ENCODE results near the gene SLC25A46. TPM values are rescaled to one million over a fixed set of nuclear protein-coding genes. Genes with fewer than 3 reads are reported as not detected.
"Not testable (repeated sequence)": the region's sequence is repeated elsewhere in the genome, so short reads cannot be mapped to it uniquely, and the experiment has no call there.

The SLC25A46 gene
- total RNA-seq (10 to 100 TPM; 43.6 to 43.7 TPM), polyA plus RNA-seq (10 to 100 TPM; 33.0 to 36.1 (median 34.5) TPM), total RNA-seq (36.9 to 134 (median 102) reads per million in 6 experiments)

DNA sequence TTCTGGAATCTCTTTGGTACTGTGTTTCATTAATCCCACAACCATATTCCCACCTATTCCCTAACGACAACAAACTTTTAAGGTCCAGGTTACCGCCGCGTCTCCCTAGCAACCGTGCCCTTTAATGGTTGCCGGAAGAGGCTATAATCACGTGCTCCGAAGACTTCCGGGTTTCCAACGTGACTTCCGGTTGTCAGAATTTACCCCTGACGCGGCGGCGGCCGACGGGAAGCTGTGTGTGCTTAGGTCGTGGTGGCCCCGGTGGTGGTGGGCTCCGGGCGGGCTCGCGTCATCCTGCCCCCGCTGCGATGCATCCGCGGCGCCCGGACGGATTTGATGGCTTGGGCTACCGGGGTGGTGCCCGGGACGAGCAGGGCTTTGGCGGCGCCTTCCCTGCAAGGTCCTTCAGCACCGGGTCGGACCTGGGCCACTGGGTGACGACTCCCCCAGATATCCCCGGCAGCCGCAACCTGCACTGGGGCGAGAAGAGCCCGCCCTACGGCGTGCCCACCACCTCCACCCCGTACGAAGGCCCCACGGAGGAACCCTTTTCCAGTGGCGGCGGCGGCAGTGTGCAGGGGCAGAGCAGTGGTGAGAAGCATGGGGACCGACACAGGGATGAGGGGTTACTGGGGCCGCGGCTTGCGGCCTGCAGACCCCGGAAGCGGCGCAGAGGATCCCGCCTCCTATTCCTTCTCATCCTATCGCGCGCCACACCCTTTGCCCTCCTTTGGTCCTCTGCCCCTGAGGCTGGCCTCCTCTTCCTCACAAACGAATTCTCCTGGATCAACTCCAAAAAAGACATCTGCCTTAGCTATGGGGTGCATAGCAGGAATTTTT, at the start of gene SLC25A46:
Gene SLC25A46 (plus strand): TSS at position 196 of the 840 bp plus-strand sequence. CDS start 113 bp downstream, at position 309.
- Mint-ChIP-seq H3K4me3 (peak within 1 kb of the TSS; percentile 91 to 100 (median 97)), H3K27ac (peak within 1 kb of the TSS; percentile 88 to 100 (median 98)), H3K36me3 (peaks cover 0 to 4% (median 0%) of the 10 kb centered on the region in 3 donors), H3K9me3 (no peaks in the 10 kb centered on the region), H3K27me3 (peaks cover 0 to 11% (median 3%) of the 10 kb centered on the region in 5 donors), H3K4me1 (peaks cover 8 to 38% (median 33%) of the 10 kb centered on the region in 4 donors)
- POLR2A ChIA-PET: interaction anchor here (1.4 to 2.5 kb wide), 6 partner anchors 9 to 1329 kb away, joined by 3 to 14 read pairs (median 6); partner anchors contain the start of genes MAN2A1, PJA2, TMEM232 and WDR36
- ATAC-seq (peak; percentile 82 to 85), DNase-seq (peak; percentile 76 to 95 (median 89))

DNA sequence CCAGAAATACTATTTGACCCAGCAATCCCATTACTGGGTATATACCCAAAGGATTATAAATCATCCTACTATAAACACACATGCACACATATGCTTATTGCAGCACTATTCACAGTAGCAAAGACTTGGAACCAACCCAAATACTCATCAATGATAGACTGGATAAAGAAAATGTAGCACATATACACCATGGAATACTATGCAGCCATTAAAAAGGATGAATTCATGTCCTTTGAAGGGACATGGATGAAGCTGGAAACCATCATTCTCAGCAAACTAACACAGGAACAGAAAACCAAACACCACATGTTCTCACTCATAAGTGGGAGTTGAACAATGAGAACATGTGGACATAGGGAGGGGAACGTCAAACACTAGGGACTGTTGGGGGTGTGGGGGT, 48.2 kb upstream of the SLC25A46 start:
- H3K27me3 Mint-ChIP-seq, POLR2A ChIA-PET, H3K4me3 Mint-ChIP-seq, H3K36me3 Mint-ChIP-seq, H3K4me1 Mint-ChIP-seq, DNase-seq, ATAC-seq, H3K27ac Mint-ChIP-seq: not testable (repeated sequence)
- peaks cover 0 to 13% (median 1%) of the 10 kb centered on the region in 9 donors for H3K9me3 Mint-ChIP-seq

DNA sequence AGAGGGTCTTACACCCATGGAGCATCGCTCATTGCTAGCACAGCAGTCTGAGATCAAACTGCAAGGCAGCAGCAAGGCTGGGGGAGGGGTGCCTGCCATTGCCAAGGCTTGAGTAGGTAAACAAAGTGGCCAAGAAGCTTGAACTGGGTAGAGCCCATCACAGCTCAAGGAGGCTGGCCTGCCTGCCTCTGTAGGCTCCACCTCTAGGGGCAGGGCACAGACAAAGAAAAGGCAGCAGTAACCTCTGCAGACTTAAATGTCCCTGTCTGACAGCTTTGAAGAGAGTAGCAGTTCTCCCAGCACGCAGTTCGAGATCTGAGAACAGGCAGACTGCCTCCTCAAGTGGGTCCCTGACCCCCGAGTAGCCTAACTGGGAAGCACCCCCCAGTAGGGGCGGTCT, 46.1 kb upstream of the SLC25A46 start:
- H3K36me3 Mint-ChIP-seq, H3K4me1 Mint-ChIP-seq, DNase-seq, POLR2A ChIA-PET, H3K4me3 Mint-ChIP-seq, H3K27ac Mint-ChIP-seq, ATAC-seq: not testable (repeated sequence)
- peaks cover 0 to 10% (median 0%) of the 10 kb centered on the region in 5 donors for H3K27me3 Mint-ChIP-seq
- H3K9me3 Mint-ChIP-seq: peaks cover 0 to 19% (median 5%) of the 10 kb centered on the region in 9 donors

DNA sequence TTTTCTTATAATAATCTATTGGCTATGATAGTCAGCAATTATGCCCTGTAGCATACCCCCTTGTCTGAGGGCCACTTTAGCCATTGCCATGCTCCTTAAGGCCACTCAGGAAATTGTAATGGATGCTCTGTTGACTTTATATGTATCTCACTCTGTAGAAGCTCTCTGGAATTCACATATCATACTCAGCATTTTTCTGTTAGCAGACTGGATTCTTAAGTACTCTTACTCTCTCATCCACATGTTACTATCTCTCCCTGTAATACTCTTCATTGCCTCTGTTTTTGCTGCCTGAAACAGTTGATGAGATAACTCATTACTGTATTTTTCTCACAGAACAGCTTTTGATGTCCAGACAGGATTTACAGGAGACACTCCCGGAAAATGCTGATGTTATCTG, 36.5 kb upstream of the SLC25A46 start:
- Mint-ChIP-seq H3K27me3 (peaks cover 0 to 27% (median 7%) of the 10 kb centered on the region in 5 donors), H3K36me3 (peaks cover 0 to 7% (median 3%) of the 10 kb centered on the region in 3 donors), H3K4me3 (no peak overlapping the region), H3K27ac (no peak overlapping the region), H3K9me3 (peaks cover 0 to 2% (median 0%) of the 10 kb centered on the region in 9 donors), H3K4me1 (no peaks in the 10 kb centered on the region)
- DNase-seq (no peak), ATAC-seq (no peak)
- POLR2A ChIA-PET: no interaction called here

DNA sequence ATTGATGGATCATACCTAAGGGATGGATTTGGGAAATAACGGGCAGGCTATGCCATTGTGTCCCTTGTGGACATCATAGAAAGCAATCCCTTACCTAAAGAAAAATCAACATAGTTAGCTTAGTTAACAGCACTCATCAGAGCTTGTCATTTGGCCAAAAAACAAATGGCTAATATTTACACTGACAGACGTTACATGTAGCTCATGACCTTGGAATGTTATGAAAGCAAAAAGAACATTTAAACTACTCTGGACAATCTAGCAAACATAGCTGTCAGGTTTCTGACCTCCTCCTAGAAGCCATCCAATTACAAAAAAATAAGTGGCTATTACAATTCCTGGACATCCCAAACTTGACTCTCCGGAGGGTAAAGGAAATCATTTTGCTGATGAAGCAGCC, 36.1 kb upstream of the SLC25A46 start:
- POLR2A ChIA-PET: interaction anchor here (0.6 kb wide), 1 partner anchor 12 kb away, joined by 4 read pairs; no protein-coding TSS in a partner anchor
- no peaks in the 10 kb centered on the region for H3K4me1 Mint-ChIP-seq

DNA sequence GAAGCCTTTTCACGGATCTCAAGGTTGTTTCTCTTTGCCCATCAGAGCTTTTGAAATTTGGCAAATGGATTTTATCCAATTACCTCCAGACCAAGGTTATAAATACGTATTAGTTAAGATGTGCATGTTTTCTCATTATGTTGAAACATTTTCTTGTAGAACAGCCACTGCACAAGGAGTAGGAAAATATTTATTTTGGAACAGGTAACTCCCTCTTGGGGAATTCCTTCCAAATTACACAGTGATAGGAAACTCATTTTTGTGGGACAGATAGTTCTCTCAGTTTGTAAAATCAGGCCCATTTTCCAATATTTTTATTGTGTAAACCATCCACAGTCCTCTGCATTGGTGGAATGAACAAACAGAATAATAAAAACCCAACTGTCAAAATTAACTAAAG, 35.3 kb upstream of the SLC25A46 start:
- POLR2A ChIA-PET: interaction anchor here (0.6 kb wide), 1 partner anchor 12 kb away, joined by 4 read pairs; no protein-coding TSS in a partner anchor
- H3K4me1 Mint-ChIP-seq: no peaks in the 10 kb centered on the region
- no peak overlapping the region for H3K4me3 Mint-ChIP-seq
- ATAC-seq (no peak), DNase-seq (no peak)
- H3K27ac Mint-ChIP-seq: no peak overlapping the region
- peaks cover 0 to 29% (median 9%) of the 10 kb centered on the region in 5 donors for H3K27me3 Mint-ChIP-seq
- H3K36me3 Mint-ChIP-seq: peaks cover 0 to 7% (median 3%) of the 10 kb centered on the region in 3 donors
- no peaks in the 10 kb centered on the region for H3K9me3 Mint-ChIP-seq

More for the DNA sequence above, 36.1 kb upstream of the SLC25A46 start:
- H3K4me3 Mint-ChIP-seq: no peak overlapping the region
- peaks cover 0 to 29% (median 9%) of the 10 kb centered on the region in 5 donors for H3K27me3 Mint-ChIP-seq
- DNase-seq (no peak), ATAC-seq (no peak)
- no peak overlapping the region for H3K27ac Mint-ChIP-seq
- H3K9me3 Mint-ChIP-seq: peaks cover 0 to 2% (median 0%) of the 10 kb centered on the region in 9 donors
- peaks cover 0 to 7% (median 3%) of the 10 kb centered on the region in 3 donors for H3K36me3 Mint-ChIP-seq

DNA sequence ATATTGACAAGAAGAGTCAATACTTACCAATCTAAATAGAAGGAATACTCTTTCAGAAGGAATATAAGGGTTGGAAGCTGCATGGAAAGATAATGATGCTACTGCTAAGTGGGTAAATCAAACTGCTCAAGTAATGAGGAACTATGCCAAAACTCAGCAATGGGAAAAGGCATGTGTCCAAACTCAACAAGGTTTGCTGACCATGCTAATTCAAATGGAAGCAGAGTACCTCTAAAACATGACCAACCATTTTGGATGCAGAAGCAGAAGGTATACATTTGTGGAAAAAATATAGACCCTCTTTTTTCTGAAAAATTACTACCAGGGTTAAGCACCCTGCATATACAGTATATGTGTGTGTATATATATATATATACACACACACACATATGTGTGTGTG, 33.5 kb upstream of the SLC25A46 start:
- ATAC-seq (no peak), DNase-seq (no peak)
- Mint-ChIP-seq H3K4me3 (no peak overlapping the region), H3K36me3 (peaks cover 0 to 11% (median 7%) of the 10 kb centered on the region in 3 donors), H3K9me3 (peaks cover 0 to 2% (median 0%) of the 10 kb centered on the region in 9 donors), H3K27me3 (peaks cover 5 to 47% (median 15%) of the 10 kb centered on the region in 5 donors), H3K27ac (no peak overlapping the region), H3K4me1 (no peaks in the 10 kb centered on the region)
- POLR2A ChIA-PET: no interaction called here

DNA sequence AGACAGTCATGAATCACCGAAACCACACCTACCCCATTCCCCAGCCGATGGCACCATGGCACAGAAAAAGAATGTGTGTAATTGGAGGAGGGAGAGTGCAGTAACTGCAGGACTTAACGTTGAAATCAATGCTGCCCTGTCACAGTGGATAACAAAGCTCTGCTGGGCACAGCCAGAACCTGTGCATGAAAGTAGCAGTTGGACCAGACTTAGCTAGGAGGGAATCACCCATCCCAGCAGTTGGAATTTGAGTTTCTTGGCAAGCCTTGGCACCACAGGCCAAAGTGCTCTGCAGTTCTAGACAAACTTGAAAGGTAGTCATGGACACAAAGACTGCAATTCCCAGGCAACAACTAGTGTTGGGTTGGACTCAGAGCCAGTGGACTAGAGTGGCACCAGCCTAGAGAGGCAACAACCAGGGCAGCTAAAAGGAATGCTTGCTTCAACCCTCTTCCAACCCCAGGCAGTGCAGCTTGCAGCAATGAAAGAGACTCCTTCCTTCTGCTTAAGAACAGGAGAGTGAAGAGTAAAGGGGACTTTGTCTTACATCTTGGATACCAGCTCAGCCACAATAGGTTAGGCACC, 31.5 kb upstream of the SLC25A46 start:
- DNase-seq: no peak
- no peak for ATAC-seq
- peaks cover 5 to 60% (median 14%) of the 10 kb centered on the region in 5 donors for H3K27me3 Mint-ChIP-seq
- H3K4me1 Mint-ChIP-seq: no peaks in the 10 kb centered on the region
- H3K36me3 Mint-ChIP-seq: peaks cover 0 to 11% (median 7%) of the 10 kb centered on the region in 3 donors
- H3K9me3 Mint-ChIP-seq: peaks cover 0 to 2% (median 0%) of the 10 kb centered on the region in 9 donors
- no peak overlapping the region for H3K27ac Mint-ChIP-seq
- no peak overlapping the region for H3K4me3 Mint-ChIP-seq
- POLR2A ChIA-PET: no interaction called here

DNA sequence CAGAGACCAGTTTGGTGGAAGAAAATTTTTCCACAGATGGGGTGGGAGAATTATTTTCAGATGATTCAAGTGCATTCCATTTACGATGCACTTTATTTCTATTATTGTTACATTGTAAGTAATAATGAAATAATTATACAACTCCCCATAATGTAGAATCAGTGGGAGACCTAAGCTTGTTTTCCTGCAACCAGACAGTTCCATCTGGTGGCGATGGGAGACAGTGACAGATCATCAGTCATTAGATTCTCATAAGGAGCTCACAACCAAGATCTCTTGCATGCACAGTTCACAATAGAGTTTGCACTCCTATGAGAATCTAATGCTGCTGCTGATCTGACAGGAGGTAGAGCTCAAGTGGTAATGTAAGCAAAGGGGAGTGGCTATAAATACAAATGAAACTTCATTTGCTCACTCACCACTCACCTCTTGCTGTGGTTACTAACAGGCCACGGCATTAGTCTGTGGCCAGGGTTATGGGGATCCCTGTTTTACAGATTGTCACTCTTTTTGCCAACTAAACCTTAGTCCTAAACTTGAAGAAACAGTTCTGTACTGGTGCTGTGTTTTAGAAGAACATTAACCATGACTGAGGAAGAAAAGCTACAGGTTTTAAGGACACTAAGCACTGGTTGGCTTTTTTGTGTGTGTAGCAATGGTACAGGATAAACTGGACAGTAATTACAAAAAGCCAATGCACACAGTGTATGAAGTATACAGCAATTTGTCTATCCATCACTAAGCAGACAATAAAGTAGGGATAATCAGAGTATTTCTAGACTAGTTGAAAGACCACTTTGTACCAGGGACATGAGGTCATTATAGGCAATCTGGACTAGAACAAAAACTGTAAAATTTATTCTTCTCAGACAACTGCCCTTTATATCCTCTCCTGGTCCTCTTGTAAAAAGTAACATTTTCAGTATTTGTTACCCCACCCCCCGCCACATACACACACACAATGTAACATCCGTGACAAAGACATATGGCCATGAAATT, 22.3 kb upstream of the SLC25A46 start:
- DNase-seq: no peak

DNA sequence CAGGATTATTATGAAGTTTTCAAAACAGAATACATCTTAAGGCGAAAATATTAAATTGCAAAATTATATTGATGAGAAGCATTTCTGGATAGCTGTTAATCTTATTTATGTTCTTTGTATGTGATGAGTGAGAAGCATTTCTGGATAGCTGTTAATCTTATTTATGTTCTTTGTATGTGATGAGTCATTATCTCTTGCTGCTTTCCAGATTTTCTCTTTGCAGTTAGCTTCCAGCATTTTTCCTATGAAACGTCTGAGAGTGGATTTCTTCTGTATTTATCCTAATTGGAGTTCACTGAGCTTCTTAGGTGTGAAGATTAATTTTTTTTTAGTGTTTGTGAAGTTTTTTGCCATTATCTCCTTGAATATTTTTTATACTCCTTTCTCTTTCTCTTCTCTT, 20.5 kb upstream of the SLC25A46 start:
- H3K4me1 Mint-ChIP-seq: no peaks in the 10 kb centered on the region
- ATAC-seq (no peak), DNase-seq (no peak)
- POLR2A ChIA-PET: no interaction called here
- H3K27ac Mint-ChIP-seq: no peak overlapping the region
- H3K27me3 Mint-ChIP-seq: peaks cover 0 to 11% (median 6%) of the 10 kb centered on the region in 5 donors
- H3K36me3 Mint-ChIP-seq: no peaks in the 10 kb centered on the region
- H3K9me3 Mint-ChIP-seq: no peaks in the 10 kb centered on the region
- H3K4me3 Mint-ChIP-seq: no peak overlapping the region

More for the DNA sequence above, 22.3 kb upstream of the SLC25A46 start:
- peaks cover 0 to 14% (median 6%) of the 10 kb centered on the region in 5 donors for H3K27me3 Mint-ChIP-seq
- no peak overlapping the region for H3K27ac Mint-ChIP-seq
- peaks cover 0 to 2% (median 0%) of the 10 kb centered on the region in 9 donors for H3K9me3 Mint-ChIP-seq
- no peak overlapping the region for H3K4me3 Mint-ChIP-seq
- H3K4me1 Mint-ChIP-seq: no peaks in the 10 kb centered on the region
- POLR2A ChIA-PET: no interaction called here
- no peaks in the 10 kb centered on the region for H3K36me3 Mint-ChIP-seq
- ATAC-seq: no peak

DNA sequence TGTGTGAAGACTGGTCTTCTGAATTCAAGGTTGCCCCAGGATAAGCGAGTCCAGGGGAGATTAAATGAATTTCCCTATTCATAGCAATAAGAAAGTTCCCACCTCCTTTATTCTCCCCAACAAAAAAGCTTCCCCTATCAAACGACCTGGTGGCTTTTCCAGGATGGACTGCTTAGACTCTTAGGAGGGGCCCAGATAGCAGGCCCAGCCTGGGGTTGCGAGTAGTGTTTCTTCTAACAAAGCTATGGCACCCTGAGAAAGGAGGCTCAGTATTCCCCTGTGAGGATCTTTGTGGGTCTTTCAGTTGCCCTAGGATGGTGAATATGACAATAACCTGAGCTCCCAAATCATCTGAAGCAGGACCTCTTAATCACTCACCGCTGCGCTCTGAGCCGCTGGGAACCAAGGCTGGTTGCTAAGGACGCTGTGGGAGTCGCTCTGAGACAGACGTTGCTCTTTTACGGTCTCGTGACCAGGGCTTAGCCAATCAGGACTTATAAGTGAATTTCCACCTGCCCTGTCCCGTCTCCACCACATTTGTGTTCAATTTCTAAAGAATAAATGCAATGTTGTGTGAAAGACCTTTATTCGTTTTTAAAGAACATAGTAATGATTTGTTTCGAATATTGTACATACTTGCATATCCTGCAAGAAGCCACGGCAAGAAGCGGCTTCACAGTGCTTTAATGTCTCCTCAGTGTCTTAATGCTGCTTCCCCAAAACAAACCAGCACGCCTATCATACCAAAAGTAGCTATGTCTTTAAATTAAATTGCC, 12.4 kb upstream of the SLC25A46 start, which contains the start of gene TMEM232:
Gene TMEM232 (minus strand): TSS at position 423 of the 776 bp plus-strand sequence. CDS start 59,319 bp downstream, outside the sequence.
- peak; percentile 99 to 100 for ATAC-seq
- H3K27me3 Mint-ChIP-seq: peaks cover 0 to 12% (median 6%) of the 10 kb centered on the region in 5 donors
- no peaks in the 10 kb centered on the region for H3K9me3 Mint-ChIP-seq
- peak; percentile 48 to 90 (median 66) for DNase-seq
- peak within 1 kb of the TSS in 8 of 10 donors; percentile 20 to 87 (median 51) for H3K27ac Mint-ChIP-seq
- peak within 1 kb of the TSS; percentile 79 to 91 (median 87) for H3K4me3 Mint-ChIP-seq
- no peaks in the 10 kb centered on the region for H3K36me3 Mint-ChIP-seq
- peaks cover 1 to 9% (median 6%) of the 10 kb centered on the region in 4 donors for H3K4me1 Mint-ChIP-seq
- POLR2A ChIA-PET: interaction anchor here (1.0 to 1.8 kb wide), 2 partner anchors 12 to 1316 kb away, joined by 7 read pairs; partner anchors contain the start of genes PJA2 and SLC25A46

Measured in naive thymus-derived CD8-positive, alpha-beta T cell (primary cell).